IPS-18c (cell line): ENCODE results near the gene SLC9A9.
"Not testable (repeated sequence)": the region's sequence is repeated elsewhere in the genome, so short reads cannot be mapped to it uniquely, and the experiment has no call there.

ENCODE experiments used
- H3K4me3 ChIP-seq: 2 replicates; pipeline ENCODE4 v1.7.0; 2013; ENCODE audit warnings: low read depth, mild to moderate bottlenecking, low read length, moderate library complexity; ENCODE audit not compliant: insufficient read depth
- H3K9me3 ChIP-seq: one replicate; pipeline ENCODE4 v1.6.1; 2013; ENCODE audit warnings: mild to moderate bottlenecking, low read length, moderate library complexity; ENCODE audit not compliant: control insufficient read depth, insufficient read depth

The SLC9A9 gene

DNA sequence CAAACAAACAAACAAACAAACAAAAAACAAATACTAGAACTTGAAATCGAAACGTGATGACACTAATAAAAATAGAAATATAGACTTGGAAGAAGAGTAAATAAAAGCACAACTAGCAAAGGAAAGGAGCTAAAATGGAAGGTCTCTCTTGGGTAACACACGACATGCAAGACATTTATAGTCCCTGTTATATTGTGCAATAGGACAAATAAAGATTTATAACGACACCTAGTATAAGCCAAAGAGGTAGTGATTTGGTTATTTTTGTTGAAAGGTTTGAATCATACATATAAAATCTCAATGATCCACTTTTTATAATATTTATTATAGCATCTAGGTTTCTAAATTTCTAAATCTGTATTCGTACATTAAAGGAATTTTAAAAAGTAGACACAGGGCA, 379.1 kb downstream of the SLC9A9 start:
- Histone ChIP-seq H3K4me3 (no peak overlapping the region), H3K9me3 (no peaks in the 10 kb centered on the region)

- H3K9me3 ChIP-seq = no peaks in the 10 kb centered on the region
- H3K4me3 ChIP-seq = no peak overlapping the region
Observed at GRCh38 chr3:143465666-143466065, 382.6 kb downstream of the SLC9A9 start.

DNA sequence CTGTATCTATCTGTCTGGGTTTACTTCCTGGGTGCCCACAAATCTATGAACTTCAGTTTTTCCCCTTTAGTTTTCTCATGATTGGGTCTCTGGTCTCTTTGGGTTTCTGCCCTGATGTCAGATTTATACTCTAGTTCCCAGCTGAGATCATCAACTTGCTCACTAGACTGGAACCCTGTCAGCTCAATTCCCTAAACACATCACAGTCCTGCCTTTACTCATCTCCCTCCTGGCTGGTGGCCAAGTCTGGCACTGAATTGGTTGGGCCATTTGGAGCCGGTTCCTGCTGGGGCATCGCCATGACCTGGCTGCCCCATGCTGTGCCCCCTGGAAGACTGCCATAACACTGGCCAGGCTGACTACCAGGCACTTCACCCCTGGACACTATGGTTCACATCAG, 383.4 kb downstream of the SLC9A9 start:
- Histone ChIP-seq H3K9me3 (no peaks in the 10 kb centered on the region), H3K4me3 (no peak overlapping the region)

GRCh38 chr3:143455480-143455879, 392.8 kb downstream of the SLC9A9 start:
- no peaks in the 10 kb centered on the region for H3K9me3 ChIP-seq

DNA sequence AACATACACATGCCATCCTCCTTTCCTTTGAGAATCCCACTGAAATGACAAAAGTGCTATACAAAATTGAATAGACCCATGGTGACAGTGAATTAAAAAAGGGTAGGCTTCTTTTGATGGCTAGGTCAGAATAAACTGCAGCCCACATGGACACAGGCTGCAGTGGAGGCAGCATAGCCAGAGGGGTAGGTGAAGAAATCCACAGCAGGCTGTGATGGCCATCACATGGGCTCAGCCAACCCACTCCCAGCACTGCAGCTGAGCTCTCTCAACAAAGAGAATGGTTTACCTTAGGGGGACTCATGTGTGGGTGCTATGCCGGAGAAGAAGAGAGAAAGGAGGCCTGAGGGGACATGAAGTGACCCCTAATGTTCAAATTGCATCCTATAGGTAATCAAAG, 397.6 kb downstream of the SLC9A9 start:
- Histone ChIP-seq H3K4me3 (no peak overlapping the region), H3K9me3 (no peaks in the 10 kb centered on the region)

More at GRCh38 chr3:143455480-143455879, 392.8 kb downstream of the SLC9A9 start:
- H3K4me3 ChIP-seq = no peak overlapping the region

DNA sequence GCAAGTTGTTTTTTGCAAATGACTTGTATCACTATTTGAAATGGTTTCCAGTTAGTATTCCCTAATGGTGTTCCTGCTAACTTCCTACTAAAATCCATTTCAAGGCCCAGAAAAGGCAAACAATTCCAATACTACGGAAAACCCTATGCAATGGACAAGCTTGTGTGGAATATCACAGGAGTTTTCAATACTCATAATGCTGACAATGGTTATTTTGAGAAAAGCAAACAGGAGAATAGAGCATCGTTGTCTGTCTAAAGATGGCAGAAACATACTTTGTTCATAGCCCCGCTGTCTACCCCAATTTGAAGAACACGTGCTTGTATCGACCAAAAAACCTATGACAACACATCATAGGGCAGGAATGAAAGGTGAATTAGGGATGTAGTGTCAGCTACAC, 400.8 kb downstream of the SLC9A9 start:
- Histone ChIP-seq H3K4me3 (no peak overlapping the region), H3K9me3 (no peaks in the 10 kb centered on the region)

DNA sequence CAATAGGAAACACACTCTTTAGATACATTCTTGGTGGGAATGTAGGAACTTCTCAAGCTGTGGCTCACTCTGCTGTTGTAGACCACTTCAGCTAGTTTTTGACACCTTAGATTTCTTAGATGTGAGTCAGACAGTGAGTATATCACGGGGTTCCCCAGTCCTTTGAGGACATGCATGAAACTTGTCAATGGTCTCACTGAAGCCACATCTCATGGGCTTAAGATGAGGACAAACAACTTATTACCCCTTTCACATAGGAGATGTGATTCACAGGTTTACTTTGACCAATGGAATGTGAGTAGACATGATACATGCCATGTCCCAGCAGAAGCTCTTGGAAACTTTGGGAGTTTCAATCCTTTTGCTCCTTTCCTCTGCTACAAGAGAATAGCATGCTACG, 403.1 kb downstream of the SLC9A9 start:
- Histone ChIP-seq H3K9me3 (no peaks in the 10 kb centered on the region), H3K4me3 (no peak overlapping the region)

DNA sequence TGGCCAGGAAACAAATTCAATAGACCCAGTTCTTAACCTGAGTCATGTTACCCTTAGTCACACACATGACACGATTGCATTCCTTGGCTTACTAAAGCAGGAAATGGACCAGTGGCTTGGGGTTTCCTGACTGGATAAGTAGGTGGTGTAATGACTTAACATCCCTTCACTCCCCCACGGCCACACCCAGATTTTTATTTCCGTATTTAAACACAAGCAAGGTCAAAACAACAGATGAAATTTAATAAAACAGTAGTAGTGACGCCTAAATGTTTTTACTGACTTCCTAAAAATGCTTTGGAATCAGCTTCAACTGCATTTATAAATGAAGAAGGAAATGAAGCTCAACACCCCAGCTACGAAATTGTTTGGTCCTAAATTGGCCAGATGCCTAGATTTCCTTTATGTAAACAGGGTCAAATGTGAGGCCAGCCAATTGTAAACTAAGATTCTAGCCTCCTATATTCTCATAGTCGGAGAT, 404.4 kb downstream of the SLC9A9 start:
- no peaks in the 10 kb centered on the region for H3K9me3 ChIP-seq
- H3K4me3 ChIP-seq = no peak overlapping the region

DNA sequence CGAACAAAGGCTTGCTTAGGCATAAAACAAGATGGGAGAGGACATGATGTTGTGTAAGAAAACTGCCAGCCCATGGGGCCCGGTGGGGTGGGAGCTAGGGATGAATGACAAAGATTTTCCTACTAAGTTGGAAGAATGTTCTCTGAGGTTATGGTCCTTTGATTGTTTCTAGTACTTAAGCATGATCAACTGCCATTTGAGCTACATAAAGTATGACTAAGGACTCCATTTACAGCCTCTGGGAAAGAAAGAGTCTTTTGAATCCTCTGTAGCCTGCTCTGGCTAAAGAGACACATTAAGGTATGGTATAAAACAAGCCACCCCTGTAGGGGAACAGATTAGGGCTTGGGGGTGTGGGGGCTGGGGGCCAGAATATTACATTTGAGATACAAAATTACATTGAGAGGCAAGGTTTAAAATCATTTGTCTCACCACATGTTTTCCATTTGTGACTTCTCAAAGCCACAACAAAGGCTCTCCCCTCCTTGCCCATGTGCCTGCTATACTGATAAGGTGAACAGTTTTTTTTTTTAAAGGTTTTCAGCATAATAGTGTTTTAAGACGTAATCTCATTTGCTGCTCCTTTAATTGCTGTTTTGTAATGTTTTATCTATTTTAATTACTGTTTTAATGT, 405.3 kb downstream of the SLC9A9 start:
- Histone ChIP-seq H3K4me3 (no peak overlapping the region), H3K9me3 (no peaks in the 10 kb centered on the region)

- no peaks in the 10 kb centered on the region for H3K9me3 ChIP-seq
Observed at GRCh38 chr3:143441516-143442171, 406.6 kb downstream of the SLC9A9 start.

DNA sequence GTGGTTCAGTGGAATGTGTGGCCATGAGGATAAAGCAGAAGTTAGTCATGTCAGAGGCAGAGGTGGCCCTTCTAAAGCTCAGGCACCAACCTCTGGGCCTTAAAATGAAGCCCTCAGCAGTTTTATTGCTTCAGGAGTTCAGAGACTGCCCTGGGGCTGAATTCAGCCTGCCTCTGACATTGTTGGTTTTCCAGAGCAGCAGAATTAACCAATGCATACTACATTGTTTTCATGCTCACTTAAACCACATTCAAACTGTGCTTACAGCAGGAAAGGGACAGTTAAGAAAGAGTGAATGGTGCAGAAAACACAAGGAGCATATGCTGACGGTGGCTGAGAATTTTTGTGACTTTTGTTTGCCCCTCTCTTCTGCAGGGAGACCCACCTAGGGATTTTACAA, 408.5 kb downstream of the SLC9A9 start:
- Histone ChIP-seq H3K4me3 (no peak overlapping the region), H3K9me3 (no peaks in the 10 kb centered on the region)

More at GRCh38 chr3:143441516-143442171, 406.6 kb downstream of the SLC9A9 start:
- H3K4me3 ChIP-seq = no peak overlapping the region

DNA sequence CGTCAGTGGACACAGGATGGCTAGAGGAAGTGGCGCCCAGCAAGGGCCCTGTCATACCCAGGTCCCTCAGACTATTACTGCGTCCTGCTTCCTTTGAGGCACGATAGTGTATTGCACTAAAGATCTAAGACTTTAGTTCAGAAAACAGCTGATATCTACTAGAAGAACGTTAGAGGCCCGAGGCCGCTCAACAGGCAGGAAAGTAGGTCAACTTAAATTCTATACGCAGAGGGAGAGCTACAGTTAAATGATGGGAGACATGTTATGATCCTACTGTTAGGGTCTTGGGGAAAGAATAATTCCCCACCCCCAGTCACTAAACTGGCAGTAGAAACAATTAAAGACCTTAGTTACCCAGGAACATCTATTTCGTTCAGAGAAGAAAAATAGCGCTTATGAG, 410.9 kb downstream of the SLC9A9 start:
- Histone ChIP-seq H3K9me3 (no peaks in the 10 kb centered on the region), H3K4me3 (no peak overlapping the region)

GRCh38 chr3:143436231-143436930, 411.9 kb downstream of the SLC9A9 start:
- Histone ChIP-seq H3K4me3 (no peak overlapping the region), H3K9me3 (no peaks in the 10 kb centered on the region)

GRCh38 chr3:143433787-143434378, 414.4 kb downstream of the SLC9A9 start:
- H3K4me3 ChIP-seq = no peak overlapping the region
- H3K9me3 ChIP-seq = no peaks in the 10 kb centered on the region

- H3K4me3 ChIP-seq = not testable (repeated sequence)
Observed at GRCh38 chr3:143431298-143431697, 417.0 kb downstream of the SLC9A9 start.

DNA sequence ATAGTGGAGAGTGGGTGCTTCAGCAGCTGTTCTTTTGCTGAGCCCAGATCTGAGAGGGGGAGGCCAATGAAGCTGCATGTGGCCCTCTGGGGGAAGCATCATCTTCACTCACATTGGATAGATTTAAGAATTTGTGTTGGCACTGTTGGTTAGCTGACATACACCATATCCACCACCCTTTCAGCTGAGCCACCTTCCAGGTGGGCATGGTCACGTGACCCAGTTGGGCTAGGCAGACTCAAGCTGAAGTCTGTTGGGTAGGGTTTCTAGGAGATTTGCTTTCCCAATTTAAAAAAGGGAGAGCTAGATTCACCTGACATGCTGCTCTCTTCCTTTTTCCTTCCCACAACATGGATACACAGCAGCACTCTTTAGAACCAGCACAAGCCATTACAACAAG, 417.7 kb downstream of the SLC9A9 start:
- no peaks in the 10 kb centered on the region for H3K9me3 ChIP-seq
- H3K4me3 ChIP-seq = no peak overlapping the region

More at GRCh38 chr3:143431298-143431697, 417.0 kb downstream of the SLC9A9 start:
- H3K9me3 ChIP-seq = not testable (repeated sequence)

DNA sequence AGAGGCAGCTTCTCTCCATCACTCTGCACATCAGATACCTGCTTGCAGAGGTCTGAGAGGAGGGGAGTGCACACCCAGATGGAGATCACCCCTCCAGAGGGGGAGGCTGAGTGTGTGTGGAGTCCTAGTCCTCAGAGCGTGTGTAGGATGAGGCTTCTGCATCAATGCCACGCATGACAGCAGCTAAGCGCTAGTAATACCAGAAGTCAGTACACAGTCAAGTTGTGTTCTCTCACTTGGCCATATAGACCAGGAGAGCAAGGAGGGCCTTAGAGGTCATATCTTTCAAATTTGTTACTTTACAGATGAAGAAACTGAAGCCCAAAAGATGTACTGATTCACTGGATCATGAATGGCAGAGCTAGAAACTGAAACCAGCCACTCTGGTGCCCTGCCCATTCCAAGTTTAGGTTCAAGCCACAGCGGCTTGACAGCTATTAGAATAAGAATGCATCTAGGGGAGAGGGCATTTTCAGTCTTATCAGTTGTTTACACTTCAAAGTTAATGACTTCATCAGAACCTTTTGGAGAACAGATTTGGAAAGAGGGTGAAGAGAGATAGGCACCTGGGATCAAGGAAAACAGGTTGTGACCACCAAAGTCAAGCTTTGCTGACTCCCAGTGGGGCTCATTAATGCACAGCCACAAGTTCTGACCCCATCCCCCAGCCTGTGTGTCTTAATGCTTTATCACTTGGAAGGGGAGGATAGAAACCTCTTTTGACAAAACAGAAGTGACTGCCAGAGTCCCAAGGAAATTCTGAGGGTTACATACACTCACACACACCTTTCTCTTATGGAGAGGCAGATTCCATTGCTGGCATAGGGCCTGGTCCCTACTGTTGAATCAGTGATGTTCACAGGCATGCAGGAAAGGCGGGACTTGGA, 418.4 kb downstream of the SLC9A9 start:
- H3K9me3 ChIP-seq = no peaks in the 10 kb centered on the region
- H3K4me3 ChIP-seq = no peak overlapping the region
